Thyroid gland (tissue), 4 donors: ENCODE measurements around the gene TSC22D1. TPM values are rescaled to one million over a fixed set of nuclear protein-coding genes. Genes with fewer than 3 reads are reported as not detected.

Experiments used
- DNase-seq, 2 donors: peaks; one replicate each; pipeline ENCODE4 v3.0.0-alpha.2; 2019
- H3K27ac ChIP-seq, 3 donors: fragments of 200-600 bp; sonication (generic); 1 replicate in 2 of 3; 2 replicates in 1 of 3; pipeline ENCODE4 v1.5.1; 2016 to 2019; ENCODE audit warnings: mild to moderate bottlenecking in 1 of 3, moderate library complexity in 1 of 3
- H3K27me3 ChIP-seq: fragments of 200-600 bp; sonication (generic); one replicate; pipeline ENCODE4 v1.5.1; 2019
- H3K36me3 ChIP-seq, 2 donors: fragments of 200-600 bp; sonication (generic); one replicate each; pipeline ENCODE4 v1.5.1; 2016 to 2019
- H3K4me1 ChIP-seq, 2 donors: fragments of 200-600 bp; sonication (generic); one replicate each; pipeline ENCODE4 v1.5.1; 2017 to 2019
- H3K4me3 ChIP-seq, 3 donors: fragments of 200-600 bp; sonication (generic); replicated peaks in 1 of 3; 1 replicate in 2 of 3; 2 replicates in 1 of 3; pipeline ENCODE4 v1.5.1; 2016; ENCODE audit warnings: mild to moderate bottlenecking in 1 of 3
- H3K9me3 ChIP-seq: fragments of 200-600 bp; sonication (generic); one replicate; pipeline ENCODE4 v1.5.1; 2017
- CTCF ChIP-seq, 6 experiments: fragments of 200-600 bp in 3 of 6; fragments of 450-650 bp in 3 of 6; sonication (generic) in 3 of 6; IDR thresholded peaks; one replicate each; pipeline ENCODE4 v1.5.1; 2016 to 2019; ENCODE audit warnings: antibody characterized with exemption in 6 of 6, mild to moderate bottlenecking in 2 of 6, inconsistent platforms in 1 of 6, moderate library complexity in 1 of 6
- POLR2A ChIP-seq, 2 donors: fragments of 450-650 bp; IDR thresholded peaks; one replicate each; pipeline ENCODE4 v1.6.1; 2017; ENCODE audit warnings: antibody characterized with exemption in 2 of 2, mild to moderate bottlenecking in 2 of 2, moderate library complexity in 1 of 2
- WGBS, 2 donors: methylation state at CpG; one replicate each; pipeline ENCODE4 v1.1.5; 2017; 5-methylcytosine and 5-hydroxymethylcytosine counted together
- intact Hi-C: fragments of 100-400 bp; cut with DNase I; formaldehyde crosslinking; loops from one replicate; pipeline ENCODE4 v1.15.1; 2023
- total RNA-seq, 4 donors: library from RNA; depleted of rRNA; stranded (reverse); fragments of >200 nt; gene quantifications; one replicate each; pipeline ENCODE4 v1.2.3, GENCODE V29; 2016

Gene TSC22D1
- total RNA-seq, 4 donors from 2014 or later = 78.0 to 103 (median 90.5) TPM

- intact Hi-C loops = loop anchor here (2.0 to 10.0 kb wide), 4 partner anchors 243 to 531 kb away; no protein-coding TSS in a partner anchor
Measured at GRCh38 chr13:44438234-44438579, 137.9 kb downstream of the TSC22D1 start.

GRCh38 chr13:44437356-44438233, 138.5 kb downstream of the TSC22D1 start:
- TF ChIP-seq POLR2A (IDR thresholded peaks at IDR 0.05) (no peak), CTCF (IDR thresholded peaks at IDR 0.05) (peak in 5 of 6 experiments; percentile 23 to 74 (median 49))
- H3K4me1 ChIP-seq = peaks cover 14 to 23% of the 10 kb centered on the region in 2 donors
- H3K27ac ChIP-seq = peak overlapping the region; percentile 82 to 99 (median 98)
- 2 to 4% methylated on average over 5 of the region's 5 CpGs for WGBS, 2 donors
- DNase-seq = no peak
- peaks cover 12 to 18% of the 10 kb centered on the region in 2 donors for H3K36me3 ChIP-seq
- H3K27me3 ChIP-seq = no peaks in the 10 kb centered on the region
- intact Hi-C loops = loop anchor here (2.0 to 10.0 kb wide), 4 partner anchors 243 to 531 kb away; no protein-coding TSS in a partner anchor
- H3K4me3 ChIP-seq = peak overlapping the region in 2 of 3 donors; percentile 44 to 82
- no peaks in the 10 kb centered on the region for H3K9me3 ChIP-seq

More at GRCh38 chr13:44438234-44438579, 137.9 kb downstream of the TSC22D1 start:
- peaks cover 12 to 13% of the 10 kb centered on the region in 2 donors for H3K36me3 ChIP-seq
- 13 to 17% methylated on average over 3 of the region's 3 CpGs for whole genome bisulfite sequencing, 2 donors
- H3K27me3 ChIP-seq = no peaks in the 10 kb centered on the region
- H3K4me1 ChIP-seq = peaks cover 12 to 23% of the 10 kb centered on the region in 2 donors
- no peak overlapping the region for H3K27ac ChIP-seq
- H3K9me3 ChIP-seq = no peaks in the 10 kb centered on the region
- no peak for TF ChIP-seq CTCF (IDR thresholded peaks at IDR 0.05)
- TF ChIP-seq POLR2A (IDR thresholded peaks at IDR 0.05) = no peak
- no peak for DNase-seq
- no peak overlapping the region for H3K4me3 ChIP-seq

- no peaks in the 10 kb centered on the region for H3K27me3 ChIP-seq
- peak; percentile 90 to 100 for TF ChIP-seq POLR2A (IDR thresholded peaks at IDR 0.05)
- TF ChIP-seq CTCF (IDR thresholded peaks at IDR 0.05) = no peak
- peak overlapping the region; percentile 94 to 99 (median 98) for H3K27ac ChIP-seq
- WGBS, 2 donors = 0% methylated on average over 21 to 29 of the region's 38 CpGs
- DNase-seq = peak; percentile 96 to 97
- H3K4me1 ChIP-seq = peaks cover 14 to 23% of the 10 kb centered on the region in 2 donors
- H3K36me3 ChIP-seq = peaks cover 12 to 18% of the 10 kb centered on the region in 2 donors
- intact Hi-C loops = loop anchor here (5.0 to 10.0 kb wide), 3 partner anchors 242 to 384 kb away; no protein-coding TSS in a partner anchor
- H3K9me3 ChIP-seq = no peaks in the 10 kb centered on the region
- peak overlapping the region; percentile 39 to 82 (median 44) for H3K4me3 ChIP-seq
Measured at GRCh38 chr13:44436589-44437337, 139.4 kb downstream of the TSC22D1 start.

- TF ChIP-seq CTCF (IDR thresholded peaks at IDR 0.05) (no peak), POLR2A (IDR thresholded peaks at IDR 0.05) (no peak)
- peaks cover 14 to 23% of the 10 kb centered on the region in 2 donors for H3K4me1 ChIP-seq
- H3K4me3 ChIP-seq = peak overlapping the region; percentile 31 to 82 (median 39)
- peaks cover 12 to 18% of the 10 kb centered on the region in 2 donors for H3K36me3 ChIP-seq
- intact Hi-C loops = loop anchor here (5.0 to 10.0 kb wide), 3 partner anchors 241 to 384 kb away; no protein-coding TSS in a partner anchor
- no peaks in the 10 kb centered on the region for H3K27me3 ChIP-seq
- DNase-seq = no peak
- peak overlapping the region; percentile 94 to 99 (median 98) for H3K27ac ChIP-seq
- 1% methylated on average over 9 of the region's 9 CpGs for WGBS, 2 donors
- no peaks in the 10 kb centered on the region for H3K9me3 ChIP-seq
Measured at GRCh38 chr13:44435919-44436510, 140.1 kb downstream of the TSC22D1 start.
